Sigmoid colon (tissue), 7 donors: Measurements from ENCODE around the gene MAP3K20. TPM values are rescaled to one million over a fixed set of nuclear protein-coding genes. Genes with fewer than 3 reads are reported as not detected.
"Not testable (repeated sequence)": the region's sequence is repeated elsewhere in the genome, so short reads cannot be mapped to it uniquely, and the experiment has no call there.

Experiments
- DNase-seq: peaks from one replicate; pipeline ENCODE4 v3.0.0-alpha.2; 2019
- H3K27ac ChIP-seq, 4 donors: fragments of 200-600 bp; sonication (generic); one replicate each; pipeline ENCODE4 v1.5.1; 2016 to 2019; ENCODE audit warnings: mild to moderate bottlenecking in 1 of 4
- H3K27me3 ChIP-seq, 3 donors: fragments of 200-600 bp; sonication (generic); one replicate each; pipeline ENCODE4 v1.5.1; 2019; ENCODE audit warnings: mild to moderate bottlenecking in 1 of 3
- H3K36me3 ChIP-seq, 4 donors: fragments of 200-600 bp; sonication (generic); one replicate each; pipeline ENCODE4 v1.5.1; 2016 to 2019
- H3K4me1 ChIP-seq, 4 donors: fragments of 200-600 bp; sonication (generic); one replicate each; pipeline ENCODE4 v1.5.1; 2017 to 2019
- H3K4me3 ChIP-seq, 4 donors: fragments of 200-600 bp; sonication (generic); one replicate each; pipeline ENCODE4 v1.5.1; 2017 to 2019; ENCODE audit warnings: mild to moderate bottlenecking in 2 of 4, moderate library complexity in 1 of 4
- H3K9me3 ChIP-seq, 4 donors: fragments of 200-600 bp in 3 of 4; sonication (generic) in 3 of 4; one replicate each; pipeline versions ENCODE4 v1.5.1 to v1.6.1; 2013 to 2019
- EP300 ChIP-seq, 4 donors: sonication (generic); formaldehyde crosslinking; IDR thresholded peaks; one replicate each; pipeline ENCODE4 v1.6.1; 2017; ENCODE audit warnings: antibody characterized with exemption in 4 of 4
- POLR2A ChIP-seq, 2 donors: fragments of 450-650 bp; IDR thresholded peaks; one replicate each; pipeline ENCODE4 v1.6.1; 2016; ENCODE audit warnings: antibody characterized with exemption in 2 of 2, mild to moderate bottlenecking in 2 of 2, moderate library complexity in 2 of 2
- POLR2AphosphoS5 ChIP-seq, 4 donors: sonication (generic); formaldehyde crosslinking; IDR thresholded peaks; one replicate each; pipeline ENCODE4 v1.6.1; 2017; ENCODE audit warnings: antibody characterized with exemption in 4 of 4
- WGBS, 2 donors: extraction: QIAGEN DNeasy Blood & Tissue Kit; methylation state at CpG; one replicate each; pipeline ENCODE4 v1.1.7; 2013; 5-methylcytosine and 5-hydroxymethylcytosine counted together
- intact Hi-C: fragments of 100-400 bp; cut with DNase I; formaldehyde crosslinking; loops from one replicate; pipeline ENCODE4 v1.15.1; 2023
- polyA plus RNA-seq, 3 donors: library from polyadenylated mRNA; stranded (reverse); fragments of 200-250 nt; gene quantifications; one replicate each; pipeline ENCODE4 v1.2.3, GENCODE V29; 2013
- total RNA-seq, 4 donors: library from RNA; depleted of rRNA; stranded (reverse); fragments of >200 nt; gene quantifications; one replicate each; pipeline ENCODE4 v1.1.0, GENCODE V29; 2016
- TF ChIP-seq, protein P1 (sequence below), 4 experiments: fragments of 450-650 bp in 3 of 4; fragments of 200-600 bp in 1 of 4; IDR thresholded peaks; one replicate each; pipeline ENCODE4 v1.5.1; 2016 to 2019; ENCODE audit warnings: antibody characterized with exemption in 4 of 4, mild to moderate bottlenecking in 3 of 4, moderate library complexity in 2 of 4
- donor health status: healthy with polysubstance abuse.
- donor health status: Bipolar disorder and iron deficiency.
- donor health status: healthy.

Gene MAP3K20
- total and polyA plus RNA-seq, 7 donors = 6.2 to 255 (median 189) TPM

DNA sequence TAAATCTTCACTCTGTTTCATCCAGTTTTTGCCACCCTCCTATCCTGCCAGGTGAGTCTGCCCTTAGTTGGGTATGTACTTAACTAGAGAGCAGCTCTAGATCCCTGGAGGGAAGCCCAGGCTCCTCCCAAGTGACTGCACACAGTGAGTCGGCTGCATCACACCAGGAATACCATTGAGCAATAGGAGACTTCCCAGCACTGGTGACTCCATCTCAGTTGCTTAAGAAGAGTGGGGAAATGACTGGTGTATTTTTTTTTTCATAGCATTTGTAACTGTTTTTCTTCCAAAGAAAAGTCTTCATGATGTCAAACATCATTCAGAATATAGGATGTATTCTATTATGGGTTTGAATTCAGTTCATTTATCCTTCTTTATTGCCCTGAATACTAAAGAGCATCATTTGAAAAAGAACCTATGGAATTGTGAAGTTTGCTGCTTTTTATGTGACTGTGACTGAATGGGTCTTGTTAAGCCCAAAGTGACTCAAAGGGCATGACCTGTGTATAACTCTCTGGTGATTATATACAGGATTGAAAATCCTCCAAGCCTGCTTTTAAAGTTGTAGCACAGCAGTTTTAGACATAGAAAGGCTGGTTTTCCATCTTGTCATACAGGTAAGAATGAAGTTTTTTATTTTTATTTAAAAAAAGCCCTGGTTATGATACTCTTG lies 84.3 kb downstream of the MAP3K20 start:
- TF ChIP-seq, protein P1, sequence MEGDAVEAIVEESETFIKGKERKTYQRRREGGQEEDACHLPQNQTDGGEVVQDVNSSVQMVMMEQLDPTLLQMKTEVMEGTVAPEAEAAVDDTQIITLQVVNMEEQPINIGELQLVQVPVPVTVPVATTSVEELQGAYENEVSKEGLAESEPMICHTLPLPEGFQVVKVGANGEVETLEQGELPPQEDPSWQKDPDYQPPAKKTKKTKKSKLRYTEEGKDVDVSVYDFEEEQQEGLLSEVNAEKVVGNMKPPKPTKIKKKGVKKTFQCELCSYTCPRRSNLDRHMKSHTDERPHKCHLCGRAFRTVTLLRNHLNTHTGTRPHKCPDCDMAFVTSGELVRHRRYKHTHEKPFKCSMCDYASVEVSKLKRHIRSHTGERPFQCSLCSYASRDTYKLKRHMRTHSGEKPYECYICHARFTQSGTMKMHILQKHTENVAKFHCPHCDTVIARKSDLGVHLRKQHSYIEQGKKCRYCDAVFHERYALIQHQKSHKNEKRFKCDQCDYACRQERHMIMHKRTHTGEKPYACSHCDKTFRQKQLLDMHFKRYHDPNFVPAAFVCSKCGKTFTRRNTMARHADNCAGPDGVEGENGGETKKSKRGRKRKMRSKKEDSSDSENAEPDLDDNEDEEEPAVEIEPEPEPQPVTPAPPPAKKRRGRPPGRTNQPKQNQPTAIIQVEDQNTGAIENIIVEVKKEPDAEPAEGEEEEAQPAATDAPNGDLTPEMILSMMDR (IDR thresholded peaks at IDR 0.05) = no peak
- TF ChIP-seq POLR2AphosphoS5 (IDR thresholded peaks at IDR 0.05) (peak; percentile 52 to 92 (median 78)), POLR2A (IDR thresholded peaks at IDR 0.05) (no peak), EP300 (IDR thresholded peaks at IDR 0.05) (peak; percentile 59 to 92 (median 71))
- intact Hi-C loops = loop anchor here (2.0 kb wide), 1 partner anchor 49 kb away; no protein-coding TSS in a partner anchor
- H3K4me1 ChIP-seq = peaks cover 0 to 48% (median 41%) of the 10 kb centered on the region in 4 donors
- no peak overlapping the region for H3K4me3 ChIP-seq
- H3K9me3 ChIP-seq = no peaks in the 10 kb centered on the region
- no peaks in the 10 kb centered on the region for H3K27me3 ChIP-seq
- peak overlapping the region; percentile 58 to 80 (median 70) for H3K27ac ChIP-seq
- DNase-seq = peak; percentile 98
- H3K36me3 ChIP-seq = no peaks in the 10 kb centered on the region
- WGBS, 2 donors = 13 to 57% methylated on average over 1 of the region's 1 CpG

DNA sequence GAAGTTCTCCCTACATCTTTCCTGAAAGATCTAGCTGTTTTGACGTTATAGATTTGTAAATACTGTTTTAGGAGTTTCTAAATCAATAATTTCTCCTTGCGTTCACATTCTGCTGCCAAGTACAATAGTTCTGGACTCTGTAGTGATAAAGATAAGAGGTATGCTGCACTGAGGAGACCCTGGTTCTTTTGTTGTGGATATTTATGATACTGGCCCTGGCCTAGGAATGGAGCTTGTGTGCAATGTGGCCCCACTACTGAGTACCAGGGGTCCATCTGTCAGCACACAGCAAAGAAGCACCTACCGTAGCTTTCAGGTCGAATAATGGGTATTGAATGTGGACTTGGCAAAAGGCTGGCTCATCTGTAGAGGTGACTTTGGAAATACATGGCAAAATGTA lies 85.0 kb downstream of the MAP3K20 start:
- Histone ChIP-seq H3K9me3 (no peaks in the 10 kb centered on the region), H3K36me3 (no peaks in the 10 kb centered on the region), H3K27me3 (no peaks in the 10 kb centered on the region), H3K27ac (peak overlapping the region; percentile 58 to 80 (median 70)), H3K4me1 (peaks cover 0 to 53% (median 45%) of the 10 kb centered on the region in 4 donors), H3K4me3 (no peak overlapping the region)
- intact Hi-C loops = loop anchor here (2.0 kb wide), 1 partner anchor 48 kb away; no protein-coding TSS in a partner anchor
- 81 to 93% methylated on average over 4 of the region's 4 CpGs for WGBS, 2 donors
- no peak for DNase-seq
- TF ChIP-seq POLR2A (IDR thresholded peaks at IDR 0.05) (no peak), POLR2AphosphoS5 (IDR thresholded peaks at IDR 0.05) (no peak), EP300 (IDR thresholded peaks at IDR 0.05) (no peak)
- TF ChIP-seq, protein P1 (IDR thresholded peaks at IDR 0.05) = no peak

DNA sequence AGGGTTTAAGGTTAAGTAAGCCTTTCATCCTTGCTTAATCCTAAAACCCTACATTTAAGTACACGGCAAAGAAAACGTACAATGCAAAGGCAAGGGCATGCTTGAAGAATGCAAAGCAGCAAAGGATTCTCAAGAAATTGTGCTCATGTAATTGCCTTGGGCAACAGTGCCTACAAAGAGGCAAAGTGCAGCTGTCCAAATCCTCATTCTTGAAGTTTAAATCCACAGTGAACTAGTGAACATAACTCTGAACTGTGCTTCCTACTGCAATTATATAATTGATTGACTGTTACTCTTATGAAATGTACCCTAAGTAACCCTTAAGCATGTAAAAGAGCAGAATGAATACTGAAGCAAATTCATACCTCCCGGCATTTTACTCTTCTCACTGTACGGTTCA lies 85.4 kb downstream of the MAP3K20 start:
- intact Hi-C loops = loop anchor here (2.0 kb wide), 1 partner anchor 48 kb away; no protein-coding TSS in a partner anchor
- peak overlapping the region in 3 of 4 donors; percentile 67 to 80 (median 73) for H3K27ac ChIP-seq
- no peak overlapping the region for H3K4me3 ChIP-seq
- H3K9me3 ChIP-seq = no peaks in the 10 kb centered on the region
- TF ChIP-seq, protein P1 (IDR thresholded peaks at IDR 0.05) = no peak
- TF ChIP-seq POLR2AphosphoS5 (IDR thresholded peaks at IDR 0.05) = no peak
- TF ChIP-seq EP300 (IDR thresholded peaks at IDR 0.05) = no peak
- TF ChIP-seq POLR2A (IDR thresholded peaks at IDR 0.05) = no peak
- DNase-seq = no peak
- peaks cover 0 to 55% (median 46%) of the 10 kb centered on the region in 4 donors for H3K4me1 ChIP-seq
- 93 to 96% methylated on average over 4 of the region's 4 CpGs for WGBS, 2 donors
- H3K27me3 ChIP-seq = no peaks in the 10 kb centered on the region
- no peaks in the 10 kb centered on the region for H3K36me3 ChIP-seq

DNA sequence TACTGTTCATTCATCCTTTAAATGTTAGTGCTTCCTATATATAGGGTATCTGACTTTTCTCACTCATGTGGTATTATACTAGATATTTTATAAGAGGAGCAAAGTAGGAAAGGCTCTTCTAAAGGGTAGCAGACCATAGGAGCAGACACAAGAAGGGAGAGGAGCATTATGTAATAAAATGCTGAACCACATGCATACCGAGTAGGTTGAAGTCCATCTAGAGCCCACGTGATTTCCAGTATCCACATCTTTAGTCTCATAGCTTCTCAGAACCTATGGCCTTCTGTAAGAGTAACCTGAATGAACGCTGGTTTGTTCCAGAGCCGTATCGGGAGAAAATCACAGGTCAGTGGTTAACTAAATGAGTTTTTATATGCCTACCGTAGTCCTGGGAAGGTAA lies 85.9 kb downstream of the MAP3K20 start:
- no peak for TF ChIP-seq POLR2AphosphoS5 (IDR thresholded peaks at IDR 0.05)
- no peak for TF ChIP-seq EP300 (IDR thresholded peaks at IDR 0.05)
- TF ChIP-seq, protein P1 (IDR thresholded peaks at IDR 0.05) = no peak
- no peak for TF ChIP-seq POLR2A (IDR thresholded peaks at IDR 0.05)
- no peak for DNase-seq
- peaks cover 0 to 55% (median 46%) of the 10 kb centered on the region in 4 donors for H3K4me1 ChIP-seq
- H3K36me3 ChIP-seq = no peaks in the 10 kb centered on the region
- 71 to 88% methylated on average over 6 of the region's 6 CpGs for WGBS, 2 donors
- no peaks in the 10 kb centered on the region for H3K27me3 ChIP-seq
- peak overlapping the region in 2 of 4 donors; percentile 73 to 80 for H3K27ac ChIP-seq
- H3K9me3 ChIP-seq = no peaks in the 10 kb centered on the region
- H3K4me3 ChIP-seq = no peak overlapping the region
- intact Hi-C loops = loop anchor here (2.0 kb wide), 1 partner anchor 47 kb away; no protein-coding TSS in a partner anchor

DNA sequence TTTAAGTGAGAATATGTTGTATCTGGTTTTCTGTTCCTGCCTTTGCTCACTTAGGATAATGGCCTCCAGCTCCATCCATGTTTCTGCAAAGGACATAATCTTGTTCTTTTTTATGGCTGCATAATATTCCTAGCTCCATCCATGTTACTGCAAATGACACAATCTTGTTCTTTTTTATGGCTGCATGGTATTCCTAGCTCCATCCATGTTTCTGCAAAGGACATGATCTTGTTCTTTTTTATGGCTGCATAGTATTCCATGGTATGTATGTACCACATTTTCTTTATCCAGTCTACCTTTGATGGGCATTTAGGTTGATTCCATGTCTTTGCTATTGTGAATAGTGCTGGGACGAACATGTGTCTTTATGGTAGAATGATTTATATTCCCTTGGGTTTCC lies 87.7 kb downstream of the MAP3K20 start:
- intact Hi-C loops, H3K27me3 ChIP-seq, H3K4me3 ChIP-seq, H3K27ac ChIP-seq, H3K36me3 ChIP-seq, H3K9me3 ChIP-seq, DNase-seq: not testable (repeated sequence)
- WGBS, 2 donors = 98 to 100% methylated on average over 1 of the region's 1 CpG
- H3K4me1 ChIP-seq = peaks cover 0 to 51% (median 38%) of the 10 kb centered on the region in 4 donors
